NCI-H460 (cell line): ENCODE data around the gene ATXN10. TPM values are rescaled to one million over a fixed set of nuclear protein-coding genes. Genes with fewer than 3 reads are reported as not detected.

Source experiments
- DNase-seq: peaks from one replicate; pipeline ENCODE4 v3.0.0-alpha.2; 2016; ENCODE audit warnings: low read depth; ENCODE audit errors: extremely low read depth
- small RNA-seq, 2 experiments: library from RNA; depleted of rRNA; stranded (forward); fragments of <200 nt; gene quantifications; one replicate each; pipeline ENCODE3, GENCODE V24; 2014
- total RNA-seq: library from RNA; depleted of rRNA; stranded (reverse); fragments of >200 nt; shearing (Covaris generic); gene quantifications from 2 replicates; pipeline ENCODE4 v1.2.3, GENCODE V29; 2014; rRNA removed

The ATXN10 gene
- total RNA-seq, 1 experiment from 2014 or later: 42.1 TPM

GRCh38 chr22:45886540-45886939, 214.9 kb downstream of the ATXN10 start:
- DNase-seq: no peak

GRCh38 chr22:45887202-45888131, 215.8 kb downstream of the ATXN10 start:
- no peak for DNase-seq

GRCh38 chr22:45888221-45889092, 216.8 kb downstream of the ATXN10 start:
- DNase-seq: no peak

GRCh38 chr22:45889093-45889538, 217.5 kb downstream of the ATXN10 start:
- DNase-seq: no peak

- no peak for DNase-seq
These were observed 218.1 kb downstream of the ATXN10 start for GRCh38 chr22:45889539-45890350.

- no peak for DNase-seq
These were observed 218.7 kb downstream of the ATXN10 start for GRCh38 chr22:45890351-45890635.

GRCh38 chr22:45891021-45891421, 219.4 kb downstream of the ATXN10 start:
- no peak for DNase-seq

- DNase-seq: no peak
These were observed 219.9 kb downstream of the ATXN10 start for GRCh38 chr22:45891471-45891995.

- no peak for DNase-seq
These were observed 220.5 kb downstream of the ATXN10 start for GRCh38 chr22:45891996-45892621.

- no peak for DNase-seq
These were observed 221.2 kb downstream of the ATXN10 start for GRCh38 chr22:45892681-45893461.

GRCh38 chr22:45893516-45893915, 221.9 kb downstream of the ATXN10 start:
- no peak for DNase-seq

Small RNAs within 50 kb of the gene (small RNA-seq; reads per million reads assigned to genes)
- gene MIR4762: 0 to 0.35 reads per million in 2 experiments
- gene RNU6-1161P: 0 reads per million in 2 experiments

Other genes with a start within 250 kb of the ATXN10 start
- gene FBLN1, start 169.0 kb upstream of the ATXN10 start, total RNA-seq: 2.5 and 3.9 TPM in 2 replicates